Calu3 (cell line): ENCODE results near the gene SCG3. TPM values are rescaled to one million over a fixed set of nuclear protein-coding genes. Genes with fewer than 3 reads are reported as not detected.
"Not testable (repeated sequence)": the region's sequence is repeated elsewhere in the genome, so short reads cannot be mapped to it uniquely, and the experiment has no call there.

Experiments
- BruUV-seq: library from RNA; stranded (reverse); fragments of 400-500 nt; replicated peaks from 2 replicates; lab custom pipeline; 2021; lab: Mats Ljungman, UMichigan
- CTCF ChIA-PET: fragments of 300-600 bp; sonication (Branson Sonifier 250); formaldehyde crosslinking; loops from one replicate; lab custom pipeline; 2022; ENCODE audit warnings: antibody characterized with exemption; lab: Charles Lee
- DNase-seq: peaks from one replicate; pipeline ENCODE4 v3.0.0; 2022
- H3K27ac Mint-ChIP-seq: one replicate; pipeline ENCODE4 v1.8.0; 2022; ENCODE audit warnings: mixed read lengths; ENCODE audit not compliant: unreplicated experiment
- H3K27me3 Mint-ChIP-seq: one replicate; pipeline ENCODE4 v1.8.0; 2022; ENCODE audit warnings: mixed read lengths; ENCODE audit not compliant: unreplicated experiment
- H3K36me3 Mint-ChIP-seq: one replicate; pipeline ENCODE4 v1.8.0; 2022; ENCODE audit warnings: mild to moderate bottlenecking, moderate library complexity, mixed read lengths; ENCODE audit not compliant: insufficient read depth, unreplicated experiment
- H3K4me1 Mint-ChIP-seq: one replicate; pipeline ENCODE4 v1.8.0; 2022; ENCODE audit warnings: mild to moderate bottlenecking, low read depth, mixed read lengths; ENCODE audit not compliant: unreplicated experiment
- H3K4me3 Mint-ChIP-seq: one replicate; pipeline ENCODE4 v1.8.0; 2022; ENCODE audit warnings: mild to moderate bottlenecking, low read depth, moderate library complexity, mixed read lengths; ENCODE audit not compliant: unreplicated experiment
- H3K9me3 Mint-ChIP-seq: one replicate; pipeline ENCODE4 v1.8.0; 2022; ENCODE audit warnings: low read depth, mixed read lengths; ENCODE audit not compliant: unreplicated experiment
- intact Hi-C: fragments of 100-400 bp; cut with micrococcal nuclease; formaldehyde crosslinking; loops from one replicate; pipeline ENCODE4 v1.10.0; 2022; ENCODE audit not compliant: unreplicated experiment
- total RNA-seq: library from RNA; stranded (reverse); gene quantifications from 2 replicates; pipeline ENCODE4 v1.2.3, GENCODE V29; 2022
- TF ChIP-seq, protein P1 (sequence below): fragments of 200-600 bp; IDR thresholded peaks from one replicate; pipeline ENCODE4 v1.8.0; 2022; ENCODE audit warnings: antibody characterized with exemption; ENCODE audit not compliant: unreplicated experiment

The SCG3 gene
- total RNA-seq, 1 experiment from 2014 or later: not detected

DNA sequence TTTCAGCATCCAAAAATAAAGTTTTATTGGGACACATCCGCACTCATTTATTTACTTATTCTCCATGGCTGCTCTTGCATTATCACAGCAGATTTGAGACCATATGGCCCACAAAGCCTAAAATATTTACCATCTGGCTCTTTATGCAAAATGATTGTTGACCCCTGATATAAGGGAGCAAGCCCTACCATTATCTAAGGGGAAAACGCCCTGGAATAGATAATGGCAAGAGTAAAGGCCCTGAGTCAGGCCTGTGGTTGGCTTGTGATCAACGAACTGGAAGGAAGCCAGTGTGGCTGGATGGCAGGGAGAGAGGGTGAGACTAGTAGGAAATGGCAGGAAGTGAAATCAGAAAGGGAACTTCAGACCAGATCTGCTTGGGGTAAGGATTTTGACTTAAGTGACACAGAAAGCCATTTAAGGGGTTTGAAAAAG lies 34.2 kb upstream of the SCG3 start:
- no peaks in the 10 kb centered on the region for H3K36me3 Mint-ChIP-seq
- no peak overlapping the region for H3K4me3 Mint-ChIP-seq
- intact Hi-C loops: no loop called here
- H3K27ac Mint-ChIP-seq: no peak overlapping the region
- TF ChIP-seq, protein P1, sequence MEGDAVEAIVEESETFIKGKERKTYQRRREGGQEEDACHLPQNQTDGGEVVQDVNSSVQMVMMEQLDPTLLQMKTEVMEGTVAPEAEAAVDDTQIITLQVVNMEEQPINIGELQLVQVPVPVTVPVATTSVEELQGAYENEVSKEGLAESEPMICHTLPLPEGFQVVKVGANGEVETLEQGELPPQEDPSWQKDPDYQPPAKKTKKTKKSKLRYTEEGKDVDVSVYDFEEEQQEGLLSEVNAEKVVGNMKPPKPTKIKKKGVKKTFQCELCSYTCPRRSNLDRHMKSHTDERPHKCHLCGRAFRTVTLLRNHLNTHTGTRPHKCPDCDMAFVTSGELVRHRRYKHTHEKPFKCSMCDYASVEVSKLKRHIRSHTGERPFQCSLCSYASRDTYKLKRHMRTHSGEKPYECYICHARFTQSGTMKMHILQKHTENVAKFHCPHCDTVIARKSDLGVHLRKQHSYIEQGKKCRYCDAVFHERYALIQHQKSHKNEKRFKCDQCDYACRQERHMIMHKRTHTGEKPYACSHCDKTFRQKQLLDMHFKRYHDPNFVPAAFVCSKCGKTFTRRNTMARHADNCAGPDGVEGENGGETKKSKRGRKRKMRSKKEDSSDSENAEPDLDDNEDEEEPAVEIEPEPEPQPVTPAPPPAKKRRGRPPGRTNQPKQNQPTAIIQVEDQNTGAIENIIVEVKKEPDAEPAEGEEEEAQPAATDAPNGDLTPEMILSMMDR: no peak
- peaks cover 17% of the 10 kb centered on the region for H3K27me3 Mint-ChIP-seq
- no TSS peak for BruUV-seq
- no peaks in the 10 kb centered on the region for H3K9me3 Mint-ChIP-seq
- H3K4me1 Mint-ChIP-seq: no peaks in the 10 kb centered on the region
- CTCF ChIA-PET: no interaction called here
- DNase-seq: peak; percentile 13

- H3K36me3 Mint-ChIP-seq, intact Hi-C loops, H3K27ac Mint-ChIP-seq, H3K4me1 Mint-ChIP-seq, H3K4me3 Mint-ChIP-seq, BruUV-seq, DNase-seq, H3K9me3 Mint-ChIP-seq: not testable (repeated sequence)
- CTCF ChIA-PET: interaction anchor here (0.7 kb wide), 1 partner anchor 1888 kb away, joined by 5 read pairs; no protein-coding TSS in a partner anchor
- H3K27me3 Mint-ChIP-seq: peaks cover 26% of the 10 kb centered on the region
These were observed 33.2 kb upstream of the SCG3 start for GRCh38 chr15:51648101-51648500.

- peaks cover 30% of the 10 kb centered on the region for H3K27me3 Mint-ChIP-seq
- H3K36me3 Mint-ChIP-seq, DNase-seq, H3K9me3 Mint-ChIP-seq, H3K4me3 Mint-ChIP-seq, H3K4me1 Mint-ChIP-seq, BruUV-seq, H3K27ac Mint-ChIP-seq, intact Hi-C loops, CTCF ChIA-PET: not testable (repeated sequence)
These were observed 32.7 kb upstream of the SCG3 start for GRCh38 chr15:51648643-51649042.

DNA sequence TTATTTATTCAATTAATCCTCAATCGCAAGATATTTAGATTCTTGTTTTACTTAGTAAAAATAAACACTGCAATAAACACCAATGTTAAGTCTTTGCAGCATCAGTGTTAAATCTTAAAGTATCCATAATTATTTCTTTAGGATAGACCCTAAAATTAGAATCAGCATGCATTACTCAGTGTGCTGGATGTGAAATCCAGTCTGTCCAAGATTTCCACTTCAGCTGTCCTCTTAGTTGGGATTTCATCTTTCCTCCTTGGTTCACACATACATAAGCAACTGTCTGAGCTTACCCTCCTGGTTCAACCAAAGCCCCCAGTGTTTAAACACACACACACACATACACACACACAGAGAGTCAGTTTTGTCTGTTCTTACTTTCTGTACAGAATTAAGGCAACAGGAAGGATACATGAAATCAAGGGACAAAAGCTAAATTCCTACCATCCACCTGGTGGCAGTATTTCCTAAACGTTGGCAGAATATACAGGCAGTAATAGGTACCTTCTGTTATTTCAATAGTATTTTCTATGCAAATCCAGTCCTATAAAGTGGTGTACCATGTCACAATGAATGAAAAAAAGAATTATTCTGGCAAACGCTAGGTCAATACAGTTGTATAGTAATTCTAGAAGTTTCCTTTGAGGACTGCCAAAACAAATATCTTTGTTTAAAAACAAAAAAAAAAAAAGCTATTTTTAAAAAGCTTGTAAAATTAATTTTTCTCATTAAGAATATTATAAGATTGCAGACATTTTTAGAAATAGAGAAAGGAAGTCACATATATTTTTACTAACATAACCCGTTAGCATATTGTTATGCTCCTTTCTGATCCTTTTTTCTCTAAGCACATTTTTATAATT lies 31.4 kb upstream of the SCG3 start:
- Mint-ChIP-seq H3K4me3 (no peak overlapping the region), H3K9me3 (no peaks in the 10 kb centered on the region), H3K4me1 (no peaks in the 10 kb centered on the region), H3K27me3 (peaks cover 30% of the 10 kb centered on the region), H3K36me3 (no peaks in the 10 kb centered on the region), H3K27ac (no peak overlapping the region)
- intact Hi-C loops: loop anchor here (1.0 to 5.0 kb wide), 2 partner anchors 126 to 257 kb away; no protein-coding TSS in a partner anchor
- DNase-seq: peak; percentile 59
- BruUV-seq: no TSS peak
- CTCF ChIA-PET: interaction anchor here (0.6 to 2.0 kb wide), 6 partner anchors 8 to 1124 kb away, joined by 3 to 83 read pairs (median 4); no protein-coding TSS in a partner anchor
- TF ChIP-seq, protein P1: peak; percentile 49

- no TSS peak for BruUV-seq
- Mint-ChIP-seq H3K4me3 (no peak overlapping the region), H3K27ac (no peak overlapping the region), H3K4me1 (no peaks in the 10 kb centered on the region), H3K9me3 (no peaks in the 10 kb centered on the region), H3K36me3 (no peaks in the 10 kb centered on the region), H3K27me3 (peaks cover 30% of the 10 kb centered on the region)
- TF ChIP-seq, protein P1: no peak
- no peak for DNase-seq
- CTCF ChIA-PET: interaction anchor here (0.6 to 1.0 kb wide), 2 partner anchors 125 to 232 kb away, joined by 3 to 8 read pairs; no protein-coding TSS in a partner anchor
- intact Hi-C loops: loop anchor here (5.0 kb wide), 1 partner anchor 255 kb away; no protein-coding TSS in a partner anchor
These were observed 29.1 kb upstream of the SCG3 start for GRCh38 chr15:51652084-51652668.

- not testable (repeated sequence) for BruUV-seq, H3K36me3 Mint-ChIP-seq
- CTCF ChIA-PET: interaction anchor here (1.4 kb wide), 1 partner anchor 121 kb away, joined by 4 read pairs; no protein-coding TSS in a partner anchor
These were observed 25.8 kb upstream of the SCG3 start for GRCh38 chr15:51655401-51656057.

More at GRCh38 chr15:51655401-51656057, 25.8 kb upstream of the SCG3 start:
- intact Hi-C loops, H3K4me3 Mint-ChIP-seq, H3K9me3 Mint-ChIP-seq, DNase-seq, H3K4me1 Mint-ChIP-seq, H3K27ac Mint-ChIP-seq: not testable (repeated sequence)
- peaks cover 28% of the 10 kb centered on the region for H3K27me3 Mint-ChIP-seq
